Smooth muscle cell (in vitro differentiated cells): ENCODE results near the gene SPRING1. TPM values are rescaled to one million over a fixed set of nuclear protein-coding genes. Genes with fewer than 3 reads are reported as not detected.

Source experiments
- DNase-seq: peaks from one replicate; lab custom pipeline; 2025; ENCODE audit not compliant: unreplicated experiment; lab: John Stamatoyannopoulos, UW
- H2AFZ ChIP-seq: fragments of 200-600 bp; sonication (generic); 2 replicates; pipeline ENCODE4 v1.6.0; 2016; ENCODE audit warnings: antibody characterized with exemption, low read depth, mild to moderate bottlenecking
- H3F3A ChIP-seq: fragments of 200-600 bp; sonication (generic); 2 replicates; pipeline ENCODE4 v1.6.0; 2017; ENCODE audit warnings: antibody characterized with exemption, low read depth
- H3K27ac ChIP-seq: fragments of 200-600 bp; sonication (generic); 2 replicates; pipeline ENCODE4 v1.5.1; 2016; ENCODE audit warnings: low read depth, mild to moderate bottlenecking
- H3K27me3 ChIP-seq: fragments of 200-600 bp; sonication (generic); 2 replicates; pipeline ENCODE4 v1.6.1; 2016; ENCODE audit warnings: low read depth, mild to moderate bottlenecking
- H3K36me3 ChIP-seq: fragments of 200-600 bp; sonication (generic); 2 replicates; pipeline ENCODE4 v1.5.1; 2016; ENCODE audit warnings: low read depth
- H3K4me1 ChIP-seq: fragments of 200-600 bp; sonication (generic); 2 replicates; pipeline ENCODE4 v1.5.1; 2016; ENCODE audit warnings: low read depth
- H3K4me2 ChIP-seq: fragments of 200-600 bp; sonication (generic); 2 replicates; pipeline ENCODE4 v1.6.0; 2016; ENCODE audit warnings: mild to moderate bottlenecking
- H3K4me3 ChIP-seq: fragments of 200-600 bp; sonication (generic); 2 replicates; pipeline ENCODE4 v1.5.1; 2016; ENCODE audit warnings: mild to moderate bottlenecking
- H3K79me2 ChIP-seq: fragments of 200-600 bp; sonication (generic); 2 replicates; pipeline ENCODE4 v1.6.0; 2016; ENCODE audit warnings: low read depth, mild to moderate bottlenecking
- H3K9ac ChIP-seq: fragments of 200-600 bp; sonication (generic); 2 replicates; pipeline ENCODE4 v1.6.0; 2016; ENCODE audit warnings: low read depth
- H3K9me3 ChIP-seq: fragments of 200-600 bp; sonication (generic); replicated peaks from 2 replicates; pipeline ENCODE4 v1.5.1; 2016; ENCODE audit warnings: low read depth
- H4K20me1 ChIP-seq: fragments of 200-600 bp; sonication (generic); 2 replicates; pipeline ENCODE4 v1.6.0; 2016; ENCODE audit warnings: low read depth
- WGBS: methylation state at CpG from one replicate; pipeline ENCODE4 v1.1.7; 2016; ENCODE audit warnings: low lambda C conversion rate; 5-methylcytosine and 5-hydroxymethylcytosine counted together
- polyA plus RNA-seq: library from polyadenylated mRNA; unstranded; fragments of >200 nt; fragmentation: Nextera tagmentation; extraction: Ambion mirVana; gene quantifications from 2 replicates; pipeline ENCODE4 v1.2.1, GENCODE V29; 2016
- total RNA-seq: library from RNA; depleted of rRNA; stranded (reverse); fragments of >200 nt; gene quantifications from 2 replicates; pipeline ENCODE4 v1.2.3, GENCODE V29; 2014
- TF ChIP-seq, protein P1 (sequence below): fragments of 200-600 bp; sonication (generic); IDR thresholded peaks from 2 replicates; pipeline ENCODE4 v1.5.1; 2017; ENCODE audit warnings: borderline replicate concordance, mild to moderate bottlenecking, antibody characterized with exemption; ENCODE audit not compliant: insufficient read depth, poor library complexity, severe bottlenecking

SPRING1 gene
- total and polyA plus RNA-seq, 2 experiments from 2014 or later = 19.0 to 25.8 TPM

DNA sequence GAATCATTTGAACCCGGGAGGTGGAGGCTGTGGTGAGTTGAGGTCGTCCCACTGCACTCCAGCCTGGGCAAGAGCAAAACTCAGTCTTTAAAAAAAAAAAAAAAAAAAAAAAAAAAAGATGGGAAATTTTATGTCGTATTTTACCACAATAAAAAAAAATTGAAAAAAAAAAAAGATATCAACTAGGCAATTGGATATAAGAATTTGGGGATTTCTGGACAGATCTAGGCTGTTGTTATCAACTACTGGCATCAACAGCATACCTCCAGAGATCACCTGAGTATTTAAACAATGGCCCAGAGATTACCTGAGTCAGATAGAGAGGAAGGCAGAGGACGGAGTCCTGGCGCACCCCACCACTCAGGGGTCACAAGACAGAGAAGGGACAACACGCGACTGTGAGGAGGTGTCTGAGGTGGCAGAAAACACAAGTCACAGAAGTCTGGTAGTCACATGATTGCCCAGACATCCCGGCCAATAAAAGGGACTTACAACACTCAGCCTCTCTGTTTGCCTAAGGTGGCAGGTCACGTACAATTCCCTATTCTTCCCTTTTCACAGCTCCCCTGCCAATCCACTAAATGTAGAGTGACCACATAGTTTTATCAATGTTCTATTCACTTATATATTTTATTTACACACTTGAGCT, 1.8 kb downstream of the SPRING1 start:
- peak overlapping the region; percentile 75 for H3K4me3 ChIP-seq
- TF ChIP-seq, protein P1, sequence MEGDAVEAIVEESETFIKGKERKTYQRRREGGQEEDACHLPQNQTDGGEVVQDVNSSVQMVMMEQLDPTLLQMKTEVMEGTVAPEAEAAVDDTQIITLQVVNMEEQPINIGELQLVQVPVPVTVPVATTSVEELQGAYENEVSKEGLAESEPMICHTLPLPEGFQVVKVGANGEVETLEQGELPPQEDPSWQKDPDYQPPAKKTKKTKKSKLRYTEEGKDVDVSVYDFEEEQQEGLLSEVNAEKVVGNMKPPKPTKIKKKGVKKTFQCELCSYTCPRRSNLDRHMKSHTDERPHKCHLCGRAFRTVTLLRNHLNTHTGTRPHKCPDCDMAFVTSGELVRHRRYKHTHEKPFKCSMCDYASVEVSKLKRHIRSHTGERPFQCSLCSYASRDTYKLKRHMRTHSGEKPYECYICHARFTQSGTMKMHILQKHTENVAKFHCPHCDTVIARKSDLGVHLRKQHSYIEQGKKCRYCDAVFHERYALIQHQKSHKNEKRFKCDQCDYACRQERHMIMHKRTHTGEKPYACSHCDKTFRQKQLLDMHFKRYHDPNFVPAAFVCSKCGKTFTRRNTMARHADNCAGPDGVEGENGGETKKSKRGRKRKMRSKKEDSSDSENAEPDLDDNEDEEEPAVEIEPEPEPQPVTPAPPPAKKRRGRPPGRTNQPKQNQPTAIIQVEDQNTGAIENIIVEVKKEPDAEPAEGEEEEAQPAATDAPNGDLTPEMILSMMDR = no peak
- H3K27me3 ChIP-seq = no peaks in the 10 kb centered on the region
- H4K20me1 ChIP-seq = peaks cover 28% of the 10 kb centered on the region
- peaks cover 36% of the 10 kb centered on the region for H3K79me2 ChIP-seq
- peaks cover 6% of the 10 kb centered on the region for H3K4me1 ChIP-seq
- no peaks in the 10 kb centered on the region for H3K9me3 ChIP-seq
- no peak overlapping the region for H2AFZ ChIP-seq
- H3F3A ChIP-seq = no peaks in the 10 kb centered on the region
- peak overlapping the region; percentile 98 for H3K4me2 ChIP-seq
- 63% methylated on average over 8 of the region's 9 CpGs for WGBS
- H3K27ac ChIP-seq = no peak overlapping the region
- DNase-seq = no peak
- no peak overlapping the region for H3K9ac ChIP-seq
- no peaks in the 10 kb centered on the region for H3K36me3 ChIP-seq

DNA sequence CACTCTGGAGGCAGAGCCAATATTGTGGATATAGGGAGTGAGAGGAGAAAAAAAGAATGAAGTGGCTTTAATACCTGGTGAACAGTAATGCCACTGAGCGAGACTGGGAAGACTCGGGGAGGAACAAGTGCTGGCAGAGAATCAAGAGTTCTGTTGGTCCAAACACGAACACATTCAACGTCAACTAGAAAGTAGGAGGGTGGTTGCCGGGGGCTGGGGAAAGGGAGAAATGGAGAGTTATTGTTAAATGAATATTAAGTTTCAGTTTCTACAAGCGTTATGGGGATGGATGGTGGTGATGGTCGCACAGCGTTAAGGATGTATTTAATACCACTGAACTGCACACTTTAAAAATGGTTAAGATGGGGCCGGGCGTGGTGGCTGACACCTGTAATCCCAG, 2.8 kb downstream of the SPRING1 start:
- WGBS = 95% methylated on average over 10 of the region's 10 CpGs
- H3K4me3 ChIP-seq = no peak overlapping the region
- H3F3A ChIP-seq = no peaks in the 10 kb centered on the region
- no peaks in the 10 kb centered on the region for H3K9me3 ChIP-seq
- H3K36me3 ChIP-seq = no peaks in the 10 kb centered on the region
- TF ChIP-seq, protein P1 = no peak
- no peak overlapping the region for H3K9ac ChIP-seq
- H4K20me1 ChIP-seq = peaks cover 34% of the 10 kb centered on the region
- no peak overlapping the region for H3K4me2 ChIP-seq
- no peaks in the 10 kb centered on the region for H3K27me3 ChIP-seq
- no peak for DNase-seq
- H3K4me1 ChIP-seq = peaks cover 6% of the 10 kb centered on the region
- no peak overlapping the region for H3K27ac ChIP-seq
- H3K79me2 ChIP-seq = peaks cover 44% of the 10 kb centered on the region
- no peak overlapping the region for H2AFZ ChIP-seq

DNA sequence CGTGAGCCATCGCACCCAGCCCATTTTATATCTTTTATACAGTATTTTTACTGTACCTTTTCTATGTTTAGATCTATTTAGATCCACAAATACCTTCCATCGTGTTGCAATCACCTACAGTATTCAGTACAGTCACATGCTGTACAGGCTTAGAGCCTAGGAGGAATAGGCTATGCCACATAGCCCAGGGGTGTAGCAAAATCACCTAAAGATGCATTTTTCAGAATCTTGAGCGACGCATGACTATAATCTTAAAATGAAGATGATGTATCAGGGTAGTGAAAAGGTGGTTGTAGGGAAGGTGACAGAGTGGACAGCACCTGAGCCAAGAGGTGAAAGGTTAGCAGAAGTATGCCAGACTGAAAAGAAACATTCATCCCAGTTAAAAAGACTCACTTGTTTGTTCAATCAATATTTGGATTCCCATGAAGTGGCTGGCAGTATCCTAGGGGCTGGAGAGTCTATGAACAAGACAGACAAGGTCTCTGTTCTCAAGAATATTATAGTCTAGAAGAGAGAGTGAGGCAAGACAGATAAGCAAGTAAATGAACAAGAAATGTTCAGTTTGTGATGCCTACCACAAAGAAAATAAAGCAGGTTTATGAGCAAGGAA, 3.6 kb downstream of the SPRING1 start:
- Histone ChIP-seq H2AFZ (no peak overlapping the region), H4K20me1 (peaks cover 38% of the 10 kb centered on the region), H3K9ac (no peak overlapping the region), H3K9me3 (no peaks in the 10 kb centered on the region), H3K4me2 (no peak overlapping the region), H3K27ac (no peak overlapping the region), H3K79me2 (peaks cover 48% of the 10 kb centered on the region), H3F3A (no peaks in the 10 kb centered on the region), H3K4me3 (no peak overlapping the region), H3K27me3 (no peaks in the 10 kb centered on the region), H3K36me3 (no peaks in the 10 kb centered on the region), H3K4me1 (peaks cover 6% of the 10 kb centered on the region)
- TF ChIP-seq, protein P1 = no peak
- WGBS = 97% methylated on average over 5 of the region's 5 CpGs
- no peak for DNase-seq
